Transverse colon (tissue), 4 donors: Measurements from ENCODE around the gene CACNA1C.

ENCODE experiments used
- CTCF ChIP-seq, 5 experiments: fragments of 200-600 bp in 3 of 5; fragments of 450-650 bp in 2 of 5; sonication (generic) in 3 of 5; IDR thresholded peaks; 1 replicate in 2 of 5; 2 replicates in 3 of 5; pipeline ENCODE4 v1.5.1; 2016 to 2017; ENCODE audit warnings: antibody characterized with exemption in 5 of 5, inconsistent platforms in 3 of 5, mild to moderate bottlenecking in 2 of 5, moderate library complexity in 1 of 5
- POLR2A ChIP-seq: fragments of 450-650 bp; IDR thresholded peaks from one replicate; pipeline ENCODE4 v1.6.1; 2016; ENCODE audit warnings: antibody characterized with exemption, mild to moderate bottlenecking, moderate library complexity
- POLR2AphosphoS5 ChIP-seq, 3 donors: sonication (generic); formaldehyde crosslinking; IDR thresholded peaks; one replicate each; pipeline ENCODE4 v1.6.1; 2016; ENCODE audit warnings: antibody characterized with exemption in 3 of 3

GRCh38 chr12:2686280-2686646, 633.5 kb downstream of the CACNA1C start:
- no peak for TF ChIP-seq CTCF (IDR thresholded peaks at IDR 0.05)
- no peak for TF ChIP-seq POLR2AphosphoS5 (IDR thresholded peaks at IDR 0.05)
- no peak for TF ChIP-seq POLR2A
